Measurements from ENCODE around the gene SALL4.
"Not testable (repeated sequence)": the region's sequence is repeated elsewhere in the genome, so short reads cannot be mapped to it uniquely, and the experiment has no call there.

Gene SALL4

GRCh38 chr20:51772236-51772635 lies 30.1 kb downstream of the SALL4 start:
- no peak for FAIRE-seq
- TF ChIP-seq POLR2A (IDR thresholded peaks at IDR 0.05; ENCODE audit: low read depth, low read length) (no peak), POLR2AphosphoS5 (IDR thresholded peaks at IDR 0.05; ENCODE audit: low read depth, low read length) (no peak), TAF1 (IDR thresholded peaks at IDR 0.05; ENCODE audit: borderline replicate concordance, low read depth, low read length) (no peak)
- DNase-seq (ENCODE audit: insufficient read length), result no peak

- TF ChIP-seq POLR2A (IDR thresholded peaks at IDR 0.05; ENCODE audit: low read depth, low read length) (no peak), TAF1 (IDR thresholded peaks at IDR 0.05; ENCODE audit: borderline replicate concordance, low read depth, low read length) (no peak), POLR2AphosphoS5 (IDR thresholded peaks at IDR 0.05; ENCODE audit: low read depth, low read length) (no peak)
- DNase-seq (ENCODE audit: insufficient read length), result no peak
- no peak for FAIRE-seq
These were observed 32.2 kb downstream of the SALL4 start for GRCh38 chr20:51769976-51770615.

GRCh38 chr20:51768759-51769517 lies 33.4 kb downstream of the SALL4 start:
- DNase-seq (ENCODE audit: insufficient read length), result no peak
- TF ChIP-seq POLR2A (IDR thresholded peaks at IDR 0.05; ENCODE audit: low read depth, low read length) (no peak), TAF1 (IDR thresholded peaks at IDR 0.05; ENCODE audit: borderline replicate concordance, low read depth, low read length) (no peak), POLR2AphosphoS5 (IDR thresholded peaks at IDR 0.05; ENCODE audit: low read depth, low read length) (no peak)
- FAIRE-seq, result no peak

GRCh38 chr20:51767867-51768758 lies 34.2 kb downstream of the SALL4 start, which contains the start of gene ATP9A:
Gene ATP9A, minus strand, starts transcription at chr20:51768390. Its CDS starts 21 bp downstream, at chr20:51768369.
- TF ChIP-seq POLR2A (IDR thresholded peaks at IDR 0.05; ENCODE audit: low read depth, low read length) (no peak), TAF1 (IDR thresholded peaks at IDR 0.05; ENCODE audit: borderline replicate concordance, low read depth, low read length) (no peak), POLR2AphosphoS5 (IDR thresholded peaks at IDR 0.05; ENCODE audit: low read depth, low read length) (no peak)
- FAIRE-seq (no peak), DNase-seq (ENCODE audit: insufficient read length) (no peak)

GRCh38 chr20:51766994-51767866 lies 35.1 kb downstream of the SALL4 start:
- DNase-seq (ENCODE audit: insufficient read length) (no peak), FAIRE-seq (no peak)
- TF ChIP-seq POLR2A (IDR thresholded peaks at IDR 0.05; ENCODE audit: low read depth, low read length) (no peak), POLR2AphosphoS5 (IDR thresholded peaks at IDR 0.05; ENCODE audit: low read depth, low read length) (no peak), TAF1 (IDR thresholded peaks at IDR 0.05; ENCODE audit: borderline replicate concordance, low read depth, low read length) (no peak)

GRCh38 chr20:51765381-51765780 lies 36.9 kb downstream of the SALL4 start:
- DNase-seq (ENCODE audit: insufficient read length); FAIRE-seq: not testable (repeated sequence)

- TF ChIP-seq POLR2AphosphoS5 (IDR thresholded peaks at IDR 0.05; ENCODE audit: low read depth, low read length) (no peak), POLR2A (IDR thresholded peaks at IDR 0.05; ENCODE audit: low read depth, low read length) (no peak), TAF1 (IDR thresholded peaks at IDR 0.05; ENCODE audit: borderline replicate concordance, low read depth, low read length) (no peak)
- FAIRE-seq (no peak), DNase-seq (ENCODE audit: insufficient read length) (no peak)
These were observed 38.2 kb downstream of the SALL4 start for GRCh38 chr20:51763965-51764602.

- no peak for FAIRE-seq
- TF ChIP-seq POLR2AphosphoS5 (IDR thresholded peaks at IDR 0.05; ENCODE audit: low read depth, low read length) (no peak), POLR2A (IDR thresholded peaks at IDR 0.05; ENCODE audit: low read depth, low read length) (no peak), TAF1 (IDR thresholded peaks at IDR 0.05; ENCODE audit: borderline replicate concordance, low read depth, low read length) (no peak)
- DNase-seq (ENCODE audit: insufficient read length), result no peak
These were observed 41.3 kb downstream of the SALL4 start for GRCh38 chr20:51760905-51761546.

- TF ChIP-seq TAF1 (IDR thresholded peaks at IDR 0.05; ENCODE audit: borderline replicate concordance, low read depth, low read length), result no peak
- DNase-seq (ENCODE audit: insufficient read length), result no peak
- no peak for FAIRE-seq
These were observed 42.4 kb downstream of the SALL4 start for GRCh38 chr20:51759769-51760510.
